Measurements from ENCODE around the gene PBX1. TPM values are rescaled to one million over a fixed set of nuclear protein-coding genes. Genes with fewer than 3 reads are reported as not detected.
A peak's percentile ranks its signal among the peaks of the same experiment; 100 is the strongest.

PBX1 gene
- total RNA-seq, 8 experiments from 2014 or later: 27.8 to 268 (median 147) TPM

DNA sequence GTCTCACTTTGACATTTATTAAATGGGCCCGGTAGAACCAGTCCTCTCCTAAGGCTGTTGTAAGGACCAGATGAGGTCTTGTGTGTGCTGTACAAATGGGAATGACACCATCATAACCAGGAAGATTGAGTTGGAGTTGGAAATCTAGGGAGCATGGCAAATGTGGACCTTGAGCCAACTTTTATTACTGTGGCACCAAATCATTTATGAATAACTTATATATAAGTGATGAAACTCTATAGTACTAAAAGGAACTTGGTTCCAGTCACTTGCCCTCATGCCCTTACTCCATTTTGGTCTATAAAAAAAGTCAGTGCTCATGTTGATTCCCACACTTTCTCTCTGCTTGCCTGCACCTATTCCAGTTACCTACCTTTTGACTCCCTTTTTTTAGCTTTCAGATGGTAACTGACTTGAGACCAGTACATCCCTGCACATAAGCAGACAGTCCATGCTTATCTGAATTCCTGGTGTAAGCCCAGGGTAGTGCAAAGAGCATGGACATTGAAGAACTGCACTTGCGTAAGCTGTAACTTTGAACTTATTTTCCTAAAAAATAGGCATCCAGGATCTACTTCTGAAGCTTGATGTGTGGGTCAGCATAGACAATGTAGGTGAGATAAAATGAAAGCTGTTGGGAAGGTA lies 210.6 kb downstream of the PBX1 start:
- no peak overlapping the region for H3K27ac ChIP-seq
- WGBS, 10 experiments: 83 to 100% (median 100%) methylated on average over 1 to 2 of the region's 2 CpGs; no CpG with 5 or more reads in 2 of the 10 experiments
- in situ Hi-C loops (cut with MboI; ENCODE audit: low pct_unique_long_range_greater_than_20kb in 2 of 9, low sequenced_read_pairs in 9 of 9, unreplicated experiment in 9 of 9): no loop called here

GRCh38 chr1:164770131-164770529 lies 211.1 kb downstream of the PBX1 start:
- Histone ChIP-seq H3K4me1 (replicated peaks in 1 of 2) (peaks cover 59 to 78% of the 10 kb centered on the region in 2 donors), H3K4me3 (no peak overlapping the region), H3K27ac (peak overlapping the region in 1 of 2 donors; percentile 7)
- 97 to 100% (median 100%) methylated on average over 1 to 2 of the region's 2 CpGs; no CpG with 5 or more reads in 1 of the 10 experiments for WGBS, 10 experiments
- ATAC-seq (replicated peaks in 6 of 8): no peak
- in situ Hi-C loops (cut with MboI; ENCODE audit: low pct_unique_long_range_greater_than_20kb in 2 of 9, low sequenced_read_pairs in 9 of 9, unreplicated experiment in 9 of 9): no loop called here

More for the DNA sequence above, 210.6 kb downstream of the PBX1 start:
- no peak for ATAC-seq (replicated peaks in 6 of 8)
- H3K4me1 ChIP-seq (replicated peaks in 1 of 2): peaks cover 57 to 77% of the 10 kb centered on the region in 2 donors
- H3K4me3 ChIP-seq: no peak overlapping the region

- H3K4me1 ChIP-seq (replicated peaks in 1 of 2): peaks cover 58 to 78% of the 10 kb centered on the region in 2 donors
- in situ Hi-C loops (cut with MboI; ENCODE audit: low pct_unique_long_range_greater_than_20kb in 2 of 9, low sequenced_read_pairs in 9 of 9, unreplicated experiment in 9 of 9): no loop called here
- peak in 5 of 8 experiments; percentile 48 to 61 (median 50) for ATAC-seq (replicated peaks in 6 of 8)
- H3K4me3 ChIP-seq: peak overlapping the region in 1 of 5 donors; percentile 0
- H3K27ac ChIP-seq: peak overlapping the region; percentile 54 to 80
- 29 to 93% (median 54%) methylated on average over 3 to 8 of the region's 8 CpGs for WGBS, 10 experiments
Measured at GRCh38 chr1:164771041-164771618, 212.1 kb downstream of the PBX1 start.

DNA sequence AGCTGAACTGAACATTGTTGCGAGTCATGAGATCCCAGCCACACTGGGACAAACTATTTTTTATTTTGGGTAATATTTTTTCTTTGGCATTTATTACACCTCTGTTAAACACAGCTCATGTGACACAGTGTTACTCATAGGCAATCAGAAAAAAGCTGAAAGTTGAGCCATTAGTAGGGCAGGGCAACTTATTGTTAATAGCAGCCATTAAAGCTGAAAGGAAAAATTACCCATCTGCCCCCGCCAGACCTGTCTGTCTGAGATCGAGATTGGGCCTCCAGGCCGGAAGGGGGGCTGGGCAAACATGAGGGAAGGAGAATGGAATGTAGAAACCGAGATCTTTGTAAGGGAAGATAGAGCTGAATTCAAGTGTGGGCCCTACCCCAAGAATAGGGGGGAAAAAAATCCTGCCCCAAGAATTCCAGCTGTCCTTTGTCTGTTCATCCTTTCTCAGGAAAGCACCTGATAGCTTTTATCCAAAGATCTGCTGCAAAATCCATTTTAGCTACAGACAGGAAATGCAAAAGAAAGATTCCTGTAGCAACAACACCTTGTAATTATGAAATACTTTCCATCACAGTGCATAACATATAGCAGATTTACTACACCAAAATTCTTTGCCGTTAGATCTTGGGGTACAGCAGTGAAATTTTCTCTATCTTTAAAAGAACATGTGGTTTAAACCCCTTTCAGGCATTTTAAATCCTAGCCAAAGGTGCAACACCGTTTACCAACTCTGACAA lies 212.8 kb downstream of the PBX1 start:
- peaks cover 56 to 77% of the 10 kb centered on the region in 2 donors for H3K4me1 ChIP-seq (replicated peaks in 1 of 2)
- peak overlapping the region; percentile 54 to 80 for H3K27ac ChIP-seq
- 36 to 100% (median 47%) methylated on average over 1 to 7 of the region's 7 CpGs; no CpG with 5 or more reads in 1 of the 10 experiments for WGBS, 10 experiments
- peak overlapping the region in 1 of 5 donors; percentile 13 for H3K4me3 ChIP-seq
- peak; percentile 29 to 90 (median 80) for ATAC-seq (replicated peaks in 6 of 8)
- in situ Hi-C loops (cut with MboI; ENCODE audit: low pct_unique_long_range_greater_than_20kb in 2 of 9, low sequenced_read_pairs in 9 of 9, unreplicated experiment in 9 of 9): no loop called here

- Histone ChIP-seq H3K4me1 (replicated peaks in 1 of 2) (peaks cover 58 to 74% of the 10 kb centered on the region in 2 donors), H3K27ac (peak overlapping the region; percentile 54 to 80), H3K4me3 (no peak overlapping the region)
- in situ Hi-C loops (cut with MboI; ENCODE audit: low pct_unique_long_range_greater_than_20kb in 2 of 9, low sequenced_read_pairs in 9 of 9, unreplicated experiment in 9 of 9): no loop called here
- 7 to 89% (median 79%) methylated on average over 3 to 4 of the region's 4 CpGs; no CpG with 5 or more reads in 6 of the 10 experiments for WGBS, 10 experiments
- ATAC-seq (replicated peaks in 6 of 8): peak; percentile 71 to 96 (median 82)
Measured at GRCh38 chr1:164772635-164773034, 213.7 kb downstream of the PBX1 start.

- WGBS, 10 experiments: 52 to 91% (median 86%) methylated on average over 2 to 5 of the region's 5 CpGs; no CpG with 5 or more reads in 3 of the 10 experiments
- peak overlapping the region; percentile 54 to 80 for H3K27ac ChIP-seq
- ATAC-seq (replicated peaks in 6 of 8): no peak
- H3K4me1 ChIP-seq (replicated peaks in 1 of 2): peaks cover 58 to 71% of the 10 kb centered on the region in 2 donors
- no peak overlapping the region for H3K4me3 ChIP-seq
- in situ Hi-C loops (cut with MboI; ENCODE audit: low pct_unique_long_range_greater_than_20kb in 2 of 9, low sequenced_read_pairs in 9 of 9, unreplicated experiment in 9 of 9): no loop called here
Measured at GRCh38 chr1:164773102-164773501, 214.1 kb downstream of the PBX1 start.

GRCh38 chr1:164774413-164774812 lies 215.4 kb downstream of the PBX1 start:
- ATAC-seq (replicated peaks in 6 of 8): no peak
- H3K4me3 ChIP-seq: no peak overlapping the region
- H3K4me1 ChIP-seq (replicated peaks in 1 of 2): peaks cover 66 to 77% of the 10 kb centered on the region in 2 donors
- H3K27ac ChIP-seq: peak overlapping the region; percentile 59 to 66
- WGBS, 10 experiments: 57 to 100% (median 88%) methylated on average over 1 to 4 of the region's 4 CpGs; no CpG with 5 or more reads in 1 of the 10 experiments
- in situ Hi-C loops (cut with MboI; ENCODE audit: low pct_unique_long_range_greater_than_20kb in 2 of 9, low sequenced_read_pairs in 9 of 9, unreplicated experiment in 9 of 9): no loop called here

- Histone ChIP-seq H3K27ac (peak overlapping the region; percentile 59 to 66), H3K4me1 (replicated peaks in 1 of 2) (peaks cover 72 to 83% of the 10 kb centered on the region in 2 donors), H3K4me3 (no peak overlapping the region)
- 74 to 100% (median 86%) methylated on average over 1 to 15 of the region's 16 CpGs for WGBS, 10 experiments
- in situ Hi-C loops (cut with MboI; ENCODE audit: low pct_unique_long_range_greater_than_20kb in 2 of 9, low sequenced_read_pairs in 9 of 9, unreplicated experiment in 9 of 9): loop anchor here in 7 of 9 experiments (25.0 kb wide), 7 partner anchors 138 to 1413 kb away; no protein-coding TSS in a partner anchor
- no peak for ATAC-seq (replicated peaks in 6 of 8)
Measured at GRCh38 chr1:164774819-164775654, 216.1 kb downstream of the PBX1 start.

DNA sequence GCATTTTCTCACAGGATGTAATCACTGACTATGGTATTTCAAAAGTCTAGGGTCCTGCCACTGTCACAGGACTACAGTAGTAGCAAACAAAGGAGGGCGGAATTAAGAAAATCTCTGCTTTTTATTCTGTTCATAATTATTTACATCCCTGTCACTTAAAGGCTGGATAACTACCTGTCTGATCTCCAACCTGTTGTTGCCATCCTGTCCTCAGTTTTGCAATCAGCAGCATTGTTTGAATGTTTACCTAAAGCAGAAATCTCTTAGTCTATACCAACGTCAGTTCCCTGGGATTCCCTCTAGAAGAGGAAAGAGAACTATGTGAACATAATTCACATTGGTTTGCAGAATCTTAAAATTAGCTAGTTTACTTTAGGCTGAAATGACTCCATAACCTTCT lies 218.5 kb downstream of the PBX1 start:
- H3K4me3 ChIP-seq: no peak overlapping the region
- H3K27ac ChIP-seq: no peak overlapping the region
- 67 to 100% (median 89%) methylated on average over 1 to 2 of the region's 2 CpGs for whole genome bisulfite sequencing, 10 experiments
- in situ Hi-C loops (cut with MboI; ENCODE audit: low pct_unique_long_range_greater_than_20kb in 2 of 9, low sequenced_read_pairs in 9 of 9, unreplicated experiment in 9 of 9): loop anchor here in 7 of 9 experiments (25.0 kb wide), 7 partner anchors 140 to 1415 kb away; no protein-coding TSS in a partner anchor
- peaks cover 73 to 83% of the 10 kb centered on the region in 2 donors for H3K4me1 ChIP-seq (replicated peaks in 1 of 2)
- no peak for ATAC-seq (replicated peaks in 6 of 8)

DNA sequence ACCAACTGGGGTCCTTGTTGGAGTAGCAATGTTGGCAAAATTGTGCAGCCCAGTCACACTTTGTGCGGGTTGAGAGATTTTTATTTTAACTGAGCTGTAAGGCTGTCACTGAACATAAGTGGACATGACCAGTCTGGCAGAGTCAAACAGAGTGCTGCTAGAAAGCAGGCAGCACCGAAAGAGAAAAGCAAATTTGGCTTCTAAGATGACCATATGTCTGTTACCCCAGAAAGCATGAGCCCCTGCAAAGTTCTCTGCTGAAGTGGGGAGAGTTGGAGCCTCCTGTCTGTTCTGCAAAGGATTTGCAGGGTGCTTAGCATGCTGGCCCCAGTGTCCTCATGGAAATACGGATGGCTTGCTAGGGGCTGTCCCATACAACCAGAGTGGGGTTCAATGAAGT lies 220.4 kb downstream of the PBX1 start:
- Histone ChIP-seq H3K4me1 (replicated peaks in 1 of 2) (peaks cover 61 to 70% of the 10 kb centered on the region in 2 donors), H3K27ac (peak overlapping the region in 1 of 2 donors; percentile 36), H3K4me3 (no peak overlapping the region)
- in situ Hi-C loops (cut with MboI; ENCODE audit: low pct_unique_long_range_greater_than_20kb in 2 of 9, low sequenced_read_pairs in 9 of 9, unreplicated experiment in 9 of 9): loop anchor here in 7 of 9 experiments (25.0 kb wide), 7 partner anchors 142 to 1417 kb away; no protein-coding TSS in a partner anchor
- WGBS, 10 experiments: 14 to 100% (median 89%) methylated on average over 1 to 3 of the region's 3 CpGs; no CpG with 5 or more reads in 1 of the 10 experiments
- no peak for ATAC-seq (replicated peaks in 6 of 8)

GRCh38 chr1:164780111-164780812 lies 221.3 kb downstream of the PBX1 start:
- peak overlapping the region; percentile 36 to 45 for H3K27ac ChIP-seq
- in situ Hi-C loops (cut with MboI; ENCODE audit: low pct_unique_long_range_greater_than_20kb in 2 of 9, low sequenced_read_pairs in 9 of 9, unreplicated experiment in 9 of 9): loop anchor here in 7 of 9 experiments (25.0 kb wide), 7 partner anchors 143 to 1418 kb away; no protein-coding TSS in a partner anchor
- peak in 7 of 8 experiments; percentile 12 to 50 (median 19) for ATAC-seq (replicated peaks in 6 of 8)
- H3K4me1 ChIP-seq (replicated peaks in 1 of 2): peaks cover 52 to 61% of the 10 kb centered on the region in 2 donors
- WGBS, 10 experiments: 8 to 100% (median 61%) methylated on average over 1 to 11 of the region's 12 CpGs; no CpG with 5 or more reads in 1 of the 10 experiments
- H3K4me3 ChIP-seq: no peak overlapping the region
